H9 (cell line): ENCODE results near the gene NET1. TPM values are rescaled to one million over a fixed set of nuclear protein-coding genes. Genes with fewer than 3 reads are reported as not detected.

Source experiments
- DNase-seq: peaks from one replicate; pipeline ENCODE4 v3.0.0-alpha.2; 2017
- H2AFZ ChIP-seq: one replicate; pipeline ENCODE4 v1.6.1; 2013; ENCODE audit warnings: mild to moderate bottlenecking, low read length, control low read depth, moderate library complexity
- H2AK5ac ChIP-seq: 2 replicates; pipeline ENCODE4 v1.6.1; 2013; ENCODE audit warnings: low read length, control low read depth, mixed read lengths; ENCODE audit not compliant: insufficient read length
- H2BK120ac ChIP-seq: one replicate; pipeline ENCODE4 v1.6.1; 2013; ENCODE audit warnings: low read depth, mild to moderate bottlenecking, low read length, control low read depth, inconsistent platforms; ENCODE audit not compliant: poor library complexity, severe bottlenecking
- H2BK12ac ChIP-seq: 2 replicates; pipeline ENCODE4 v1.6.1; 2013; ENCODE audit warnings: low read length, control low read depth, mixed read lengths, low read depth; ENCODE audit not compliant: insufficient read length
- H2BK15ac ChIP-seq: 2 replicates; pipeline ENCODE4 v1.6.1; 2013; ENCODE audit warnings: low read depth, low read length, control low read depth
- H2BK20ac ChIP-seq: one replicate; pipeline ENCODE4 v1.6.1; 2013; ENCODE audit warnings: low read depth, mild to moderate bottlenecking, low read length, control low read depth, inconsistent platforms; ENCODE audit not compliant: poor library complexity, severe bottlenecking
- H2BK5ac ChIP-seq: 2 replicates; pipeline ENCODE4 v1.6.1; 2013; ENCODE audit warnings: low read length, control low read depth, mixed read lengths; ENCODE audit not compliant: insufficient read length
- H3K14ac ChIP-seq: 2 replicates; pipeline ENCODE4 v1.6.1; 2013; ENCODE audit warnings: low read length, control low read depth; ENCODE audit not compliant: insufficient read depth
- H3K18ac ChIP-seq: 2 replicates; pipeline ENCODE4 v1.6.1; 2013; ENCODE audit warnings: low read depth, mild to moderate bottlenecking, mixed read lengths, low read length, control low read depth; ENCODE audit not compliant: insufficient read length
- H3K23ac ChIP-seq: 2 replicates; pipeline ENCODE4 v1.6.1; 2013; ENCODE audit warnings: low read length, control low read depth, mixed read lengths, low read depth; ENCODE audit not compliant: insufficient read length
- H3K23me2 ChIP-seq: 2 replicates; pipeline ENCODE4 v1.6.1; 2013; ENCODE audit warnings: low read depth, mild to moderate bottlenecking, mixed read lengths, low read length, control low read depth; ENCODE audit not compliant: insufficient read length, poor library complexity, severe bottlenecking
- H3K27ac ChIP-seq: 2 replicates; pipeline ENCODE4 v1.5.1; 2013; ENCODE audit warnings: low read length, control low read depth, mixed read lengths, low read depth; ENCODE audit not compliant: insufficient read length
- H3K27me3 ChIP-seq: 2 replicates; pipeline ENCODE4 v1.6.1; 2013; ENCODE audit warnings: low read length, control low read depth, inconsistent platforms; ENCODE audit not compliant: insufficient read depth
- H3K4ac ChIP-seq: 2 replicates; pipeline ENCODE4 v1.6.1; 2013; ENCODE audit warnings: low read depth, mild to moderate bottlenecking, control low read depth, inconsistent platforms, low read length, moderate library complexity
- H3K4me1 ChIP-seq: 2 replicates; pipeline ENCODE4 v1.6.1; 2013; ENCODE audit warnings: low read length, control low read depth, inconsistent platforms; ENCODE audit not compliant: insufficient read depth
- H3K4me2 ChIP-seq: 2 replicates; pipeline ENCODE4 v1.6.1; 2013; ENCODE audit warnings: low read length, control low read depth, mixed read lengths; ENCODE audit not compliant: insufficient read length, insufficient read depth
- H3K56ac ChIP-seq: 2 replicates; pipeline ENCODE4 v1.6.1; 2013; ENCODE audit warnings: low read depth, mild to moderate bottlenecking, mixed read lengths, low read length, control low read depth; ENCODE audit not compliant: insufficient read length
- H3K79me1 ChIP-seq: 2 replicates; pipeline ENCODE4 v1.6.1; 2013; ENCODE audit warnings: low read depth, mild to moderate bottlenecking, moderate library complexity, low read length, control low read depth, inconsistent platforms; ENCODE audit not compliant: insufficient read depth, poor library complexity, severe bottlenecking
- H3K79me2 ChIP-seq: 2 replicates; pipeline ENCODE4 v1.6.1; 2013; ENCODE audit warnings: low read length, control low read depth, inconsistent platforms; ENCODE audit not compliant: insufficient read depth
- H3K9ac ChIP-seq: 2 replicates; pipeline ENCODE4 v1.6.1; 2013; ENCODE audit warnings: low read length, control low read depth, mixed read lengths; ENCODE audit not compliant: insufficient read length; ENCODE audit errors: extremely low read depth
- H3K9me3 ChIP-seq: one replicate; pipeline ENCODE4 v1.6.1; 2013; ENCODE audit warnings: low read depth, low read length, inconsistent platforms; ENCODE audit not compliant: control insufficient read depth
- H3T11ph ChIP-seq: one replicate; pipeline ENCODE4 v1.6.1; 2013; ENCODE audit warnings: mild to moderate bottlenecking, low read length, control low read depth, inconsistent platforms
- H4K20me1 ChIP-seq: one replicate; pipeline ENCODE4 v1.6.1; 2013; ENCODE audit not compliant: control insufficient read depth, insufficient read length, insufficient read depth
- H4K5ac ChIP-seq: 2 replicates; pipeline ENCODE4 v1.6.1; 2013; ENCODE audit warnings: low read depth, mild to moderate bottlenecking, mixed read lengths, low read length, control low read depth; ENCODE audit not compliant: insufficient read length
- H4K8ac ChIP-seq: replicated peaks from 2 replicates; pipeline ENCODE4 v1.6.1; 2013; ENCODE audit warnings: low read length, control low read depth, mixed read lengths, low read depth; ENCODE audit not compliant: insufficient read length
- H4K91ac ChIP-seq: 2 replicates; pipeline ENCODE4 v1.6.1; 2013; ENCODE audit warnings: low read depth, mild to moderate bottlenecking, moderate library complexity, mixed read lengths, low read length, control low read depth; ENCODE audit not compliant: insufficient read length
- H3K27ac Mint-ChIP-seq, 3 experiments: 2 replicates in 2 of 3; 3 replicates in 1 of 3; pipeline ENCODE4 v1.8.0; 2020 to 2021; ENCODE audit warnings: mixed read lengths in 3 of 3, mild to moderate bottlenecking in 1 of 3, moderate library complexity in 1 of 3
- H3K27me3 Mint-ChIP-seq: 2 replicates; pipeline ENCODE4 v1.8.0; 2021; ENCODE audit warnings: low read depth, mild to moderate bottlenecking, moderate library complexity, mixed read lengths
- H3K36me3 Mint-ChIP-seq, 3 experiments: 2 replicates in 2 of 3; 3 replicates in 1 of 3; pipeline ENCODE4 v1.8.0; 2020 to 2021; ENCODE audit warnings: low read depth in 3 of 3, mixed read lengths in 3 of 3; ENCODE audit not compliant: insufficient read depth in 1 of 3
- H3K4me1 Mint-ChIP-seq, 2 experiments: 2 replicates each; pipeline ENCODE4 v1.8.0; 2020; ENCODE audit warnings: mixed read lengths in 2 of 2
- H3K4me3 Mint-ChIP-seq, 2 experiments: 2 replicates in 1 of 2; 3 replicates in 1 of 2; pipeline ENCODE4 v1.8.0; 2020 to 2021; ENCODE audit warnings: mild to moderate bottlenecking in 2 of 2, mixed read lengths in 2 of 2, moderate library complexity in 1 of 2
- H3K9me3 Mint-ChIP-seq, 2 experiments: 2 replicates in 1 of 2; 3 replicates in 1 of 2; pipeline ENCODE4 v1.8.0; 2020; ENCODE audit warnings: mild to moderate bottlenecking in 2 of 2, mixed read lengths in 2 of 2, moderate library complexity in 1 of 2
- CTCF ChIP-seq: fragments of 200-600 bp; sonication (generic); conservative IDR thresholded peaks from 3 replicates; pipeline ENCODE4 v1.8.0; 2021; ENCODE audit warnings: antibody characterized with exemption, mild to moderate bottlenecking
- WGBS: extraction: QIAGEN DNeasy Blood & Tissue Kit; methylation state at CpG from one replicate; pipeline ENCODE4 v1.1.7; 2013; ENCODE audit warnings: missing lambda C conversion rate, low lambda C conversion rate, mixed read lengths; ENCODE audit not compliant: insufficient read length; ENCODE audit errors: extremely low coverage; 5-methylcytosine and 5-hydroxymethylcytosine counted together
- total RNA-seq: library from RNA; stranded (reverse); gene quantifications from 2 replicates; pipeline ENCODE4 v1.2.1, GENCODE V29; 2021

The NET1 gene
- total RNA-seq, 1 experiment from 2014 or later = 50.6 TPM

- H3K27ac ChIP-seq = no peak overlapping the region
- no peak for TF ChIP-seq CTCF
- DNase-seq = no peak
- H2AFZ ChIP-seq = no peak overlapping the region
- Mint-ChIP-seq H3K4me3 (no peak overlapping the region), H3K4me1 (peaks cover 5 to 6% of the 10 kb centered on the region in 2 experiments), H3K36me3 (no peaks in the 10 kb centered on the region; a peak in 1 of 7 replicates), H3K9me3 (no peaks in the 10 kb centered on the region), H3K27ac (no peak overlapping the region), H3K27me3 (peaks cover 5% of the 10 kb centered on the region)
- H2BK15ac ChIP-seq = no peak overlapping the region
- H3T11ph ChIP-seq = no peak overlapping the region
- H3K4ac ChIP-seq = no peak overlapping the region
- H3K27me3 ChIP-seq = no peaks in the 10 kb centered on the region
- H4K91ac ChIP-seq = no peak overlapping the region
- no peak overlapping the region for H4K8ac ChIP-seq
- no peak overlapping the region for H3K9ac ChIP-seq
- no peak overlapping the region for H2BK120ac ChIP-seq
- H2BK12ac ChIP-seq = no peak overlapping the region
- H3K56ac ChIP-seq = no peak overlapping the region
- H3K23ac ChIP-seq = no peak overlapping the region
- H3K18ac ChIP-seq = no peak overlapping the region
- H3K4me1 ChIP-seq = no peaks in the 10 kb centered on the region; the same call in 1 of the 2 replicates
- no peak overlapping the region for H3K4me2 ChIP-seq
- no peaks in the 10 kb centered on the region for H3K23me2 ChIP-seq
- no peaks in the 10 kb centered on the region for H3K79me2 ChIP-seq
- H2AK5ac ChIP-seq = no peak overlapping the region
- H2BK5ac ChIP-seq = no peak overlapping the region
- no CpG with 5 or more reads among the region's 12 CpGs for WGBS
- H3K79me1 ChIP-seq = no peaks in the 10 kb centered on the region
- H3K14ac ChIP-seq = no peak overlapping the region
- H4K5ac ChIP-seq = no peak overlapping the region
- no peaks in the 10 kb centered on the region for H3K9me3 ChIP-seq
- H2BK20ac ChIP-seq = no peak overlapping the region
- no peaks in the 10 kb centered on the region for H4K20me1 ChIP-seq
These were observed 89.7 kb downstream of the NET1 start for GRCh38 chr10:5502061-5502521.
